Measurements from ENCODE around the gene NPM1.

DNA sequence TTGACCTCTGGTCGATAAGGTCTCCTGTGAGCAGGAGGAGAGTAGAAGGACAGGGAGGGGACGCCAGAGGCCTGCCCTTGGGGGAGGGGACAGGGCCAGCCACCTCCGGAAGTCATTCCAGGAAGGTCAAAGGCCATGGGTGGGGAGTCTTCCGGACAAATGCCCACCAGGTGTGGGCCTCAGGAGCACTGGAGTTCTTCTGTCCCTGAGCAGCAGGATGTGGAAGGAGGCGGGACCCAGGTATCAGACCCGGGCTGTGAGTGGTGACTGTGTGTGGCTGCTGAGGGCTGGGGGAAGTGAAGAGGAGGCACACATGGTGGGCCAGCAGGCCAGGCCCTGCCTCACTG lies 45.7 kb downstream of the NPM1 start:
- TF ChIP-seq EZH2 (IDR thresholded peaks at IDR 0.05): no peak
- TF ChIP-seq POLR2AphosphoS5 (IDR thresholded peaks at IDR 0.05; ENCODE audit: low read depth, low read length): no peak
- TF ChIP-seq, protein P1, sequence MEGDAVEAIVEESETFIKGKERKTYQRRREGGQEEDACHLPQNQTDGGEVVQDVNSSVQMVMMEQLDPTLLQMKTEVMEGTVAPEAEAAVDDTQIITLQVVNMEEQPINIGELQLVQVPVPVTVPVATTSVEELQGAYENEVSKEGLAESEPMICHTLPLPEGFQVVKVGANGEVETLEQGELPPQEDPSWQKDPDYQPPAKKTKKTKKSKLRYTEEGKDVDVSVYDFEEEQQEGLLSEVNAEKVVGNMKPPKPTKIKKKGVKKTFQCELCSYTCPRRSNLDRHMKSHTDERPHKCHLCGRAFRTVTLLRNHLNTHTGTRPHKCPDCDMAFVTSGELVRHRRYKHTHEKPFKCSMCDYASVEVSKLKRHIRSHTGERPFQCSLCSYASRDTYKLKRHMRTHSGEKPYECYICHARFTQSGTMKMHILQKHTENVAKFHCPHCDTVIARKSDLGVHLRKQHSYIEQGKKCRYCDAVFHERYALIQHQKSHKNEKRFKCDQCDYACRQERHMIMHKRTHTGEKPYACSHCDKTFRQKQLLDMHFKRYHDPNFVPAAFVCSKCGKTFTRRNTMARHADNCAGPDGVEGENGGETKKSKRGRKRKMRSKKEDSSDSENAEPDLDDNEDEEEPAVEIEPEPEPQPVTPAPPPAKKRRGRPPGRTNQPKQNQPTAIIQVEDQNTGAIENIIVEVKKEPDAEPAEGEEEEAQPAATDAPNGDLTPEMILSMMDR (IDR thresholded peaks at IDR 0.05 in 2 of 3, conservative IDR thresholded peaks at IDR 0.05 in 1 of 3; ENCODE audit: borderline replicate concordance in 1 of 3, insufficient read depth in 1 of 3, low read depth in 2 of 3, low read length in 2 of 3): no peak
- TF ChIP-seq EZH2phosphoT487 (IDR thresholded peaks at IDR 0.05; ENCODE audit: borderline replicate concordance): no peak
- no peak for TF ChIP-seq RAD21 (IDR thresholded peaks at IDR 0.05; ENCODE audit: low read depth)
- TF ChIP-seq POLR2A (IDR thresholded peaks at IDR 0.05; ENCODE audit: borderline replicate concordance, extremely low read depth, insufficient read depth, insufficient read length): no peak
- TF ChIP-seq, protein P2, sequence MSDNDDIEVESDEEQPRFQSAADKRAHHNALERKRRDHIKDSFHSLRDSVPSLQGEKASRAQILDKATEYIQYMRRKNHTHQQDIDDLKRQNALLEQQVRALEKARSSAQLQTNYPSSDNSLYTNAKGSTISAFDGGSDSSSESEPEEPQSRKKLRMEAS (IDR thresholded peaks at IDR 0.05): no peak
- no peak for TF ChIP-seq CEBPB (IDR thresholded peaks at IDR 0.05; ENCODE audit: low read depth)
- TF ChIP-seq, protein P3, sequence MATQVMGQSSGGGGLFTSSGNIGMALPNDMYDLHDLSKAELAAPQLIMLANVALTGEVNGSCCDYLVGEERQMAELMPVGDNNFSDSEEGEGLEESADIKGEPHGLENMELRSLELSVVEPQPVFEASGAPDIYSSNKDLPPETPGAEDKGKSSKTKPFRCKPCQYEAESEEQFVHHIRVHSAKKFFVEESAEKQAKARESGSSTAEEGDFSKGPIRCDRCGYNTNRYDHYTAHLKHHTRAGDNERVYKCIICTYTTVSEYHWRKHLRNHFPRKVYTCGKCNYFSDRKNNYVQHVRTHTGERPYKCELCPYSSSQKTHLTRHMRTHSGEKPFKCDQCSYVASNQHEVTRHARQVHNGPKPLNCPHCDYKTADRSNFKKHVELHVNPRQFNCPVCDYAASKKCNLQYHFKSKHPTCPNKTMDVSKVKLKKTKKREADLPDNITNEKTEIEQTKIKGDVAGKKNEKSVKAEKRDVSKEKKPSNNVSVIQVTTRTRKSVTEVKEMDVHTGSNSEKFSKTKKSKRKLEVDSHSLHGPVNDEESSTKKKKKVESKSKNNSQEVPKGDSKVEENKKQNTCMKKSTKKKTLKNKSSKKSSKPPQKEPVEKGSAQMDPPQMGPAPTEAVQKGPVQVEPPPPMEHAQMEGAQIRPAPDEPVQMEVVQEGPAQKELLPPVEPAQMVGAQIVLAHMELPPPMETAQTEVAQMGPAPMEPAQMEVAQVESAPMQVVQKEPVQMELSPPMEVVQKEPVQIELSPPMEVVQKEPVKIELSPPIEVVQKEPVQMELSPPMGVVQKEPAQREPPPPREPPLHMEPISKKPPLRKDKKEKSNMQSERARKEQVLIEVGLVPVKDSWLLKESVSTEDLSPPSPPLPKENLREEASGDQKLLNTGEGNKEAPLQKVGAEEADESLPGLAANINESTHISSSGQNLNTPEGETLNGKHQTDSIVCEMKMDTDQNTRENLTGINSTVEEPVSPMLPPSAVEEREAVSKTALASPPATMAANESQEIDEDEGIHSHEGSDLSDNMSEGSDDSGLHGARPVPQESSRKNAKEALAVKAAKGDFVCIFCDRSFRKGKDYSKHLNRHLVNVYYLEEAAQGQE (IDR thresholded peaks at IDR 0.05; ENCODE audit: low read depth): no peak
- no peak for TF ChIP-seq ZNF274 (IDR thresholded peaks at IDR 0.05; ENCODE audit: low read depth, low read length)
- no peak for TF ChIP-seq SRF (IDR thresholded peaks at IDR 0.05; ENCODE audit: low read depth)
- TF ChIP-seq EGR1 (IDR thresholded peaks at IDR 0.05; ENCODE audit: low read depth): no peak
- TF ChIP-seq, protein P4, sequence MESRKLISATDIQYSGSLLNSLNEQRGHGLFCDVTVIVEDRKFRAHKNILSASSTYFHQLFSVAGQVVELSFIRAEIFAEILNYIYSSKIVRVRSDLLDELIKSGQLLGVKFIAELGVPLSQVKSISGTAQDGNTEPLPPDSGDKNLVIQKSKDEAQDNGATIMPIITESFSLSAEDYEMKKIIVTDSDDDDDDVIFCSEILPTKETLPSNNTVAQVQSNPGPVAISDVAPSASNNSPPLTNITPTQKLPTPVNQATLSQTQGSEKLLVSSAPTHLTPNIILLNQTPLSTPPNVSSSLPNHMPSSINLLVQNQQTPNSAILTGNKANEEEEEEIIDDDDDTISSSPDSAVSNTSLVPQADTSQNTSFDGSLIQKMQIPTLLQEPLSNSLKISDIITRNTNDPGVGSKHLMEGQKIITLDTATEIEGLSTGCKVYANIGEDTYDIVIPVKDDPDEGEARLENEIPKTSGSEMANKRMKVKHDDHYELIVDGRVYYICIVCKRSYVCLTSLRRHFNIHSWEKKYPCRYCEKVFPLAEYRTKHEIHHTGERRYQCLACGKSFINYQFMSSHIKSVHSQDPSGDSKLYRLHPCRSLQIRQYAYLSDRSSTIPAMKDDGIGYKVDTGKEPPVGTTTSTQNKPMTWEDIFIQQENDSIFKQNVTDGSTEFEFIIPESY (IDR thresholded peaks at IDR 0.05; ENCODE audit: extremely low read depth, insufficient replicate concordance, low read length): no peak
- no peak for TF ChIP-seq ZFX (IDR thresholded peaks at IDR 0.05)
